Tibial nerve (tissue), 4 donors: ENCODE data around the gene CSPG4. TPM values are rescaled to one million over a fixed set of nuclear protein-coding genes. Genes with fewer than 3 reads are reported as not detected.
"Not testable (repeated sequence)": the region's sequence is repeated elsewhere in the genome, so short reads cannot be mapped to it uniquely, and the experiment has no call there.

ENCODE experiments used
- DNase-seq, 2 donors: peaks; one replicate each; pipeline ENCODE4 v3.0.0-alpha.2; 2019; ENCODE audit warnings: low spot score in 2 of 2
- H3K27ac ChIP-seq, 4 donors: fragments of 200-600 bp; sonication (generic) in 3 of 4; one replicate each; pipeline ENCODE4 v1.5.1; 2017 to 2019; ENCODE audit warnings: mild to moderate bottlenecking in 1 of 4
- H3K27me3 ChIP-seq, 2 donors: fragments of 200-600 bp; sonication (generic) in 1 of 2; one replicate each; pipeline versions ENCODE4 v1.5.1 to v1.6.0; 2017 to 2019
- H3K36me3 ChIP-seq, 3 donors: fragments of 200-600 bp; sonication (generic); one replicate each; pipeline ENCODE4 v1.5.1; 2018 to 2019
- H3K4me1 ChIP-seq, 4 donors: fragments of 200-600 bp; sonication (generic) in 3 of 4; one replicate each; pipeline ENCODE4 v1.5.1; 2017 to 2019
- H3K4me3 ChIP-seq, 4 donors: fragments of 200-600 bp; sonication (generic) in 3 of 4; one replicate each; pipeline ENCODE4 v1.5.1; 2017 to 2019; ENCODE audit warnings: mild to moderate bottlenecking in 1 of 4, moderate library complexity in 1 of 4
- H3K9me3 ChIP-seq, 4 donors: fragments of 200-600 bp; sonication (generic) in 3 of 4; one replicate each; pipeline ENCODE4 v1.5.1; 2017 to 2019
- EP300 ChIP-seq, 2 donors: sonication (generic); formaldehyde crosslinking; IDR thresholded peaks; one replicate each; pipeline ENCODE4 v1.6.1; 2017; ENCODE audit warnings: antibody characterized with exemption in 2 of 2, mild to moderate bottlenecking in 1 of 2
- POLR2A ChIP-seq, 2 donors: fragments of 450-650 bp; IDR thresholded peaks; one replicate each; pipeline ENCODE4 v1.6.1; 2017; ENCODE audit warnings: antibody characterized with exemption in 2 of 2, mild to moderate bottlenecking in 2 of 2, moderate library complexity in 2 of 2
- WGBS, 2 donors: methylation state at CpG; one replicate each; pipeline ENCODE4 v1.1.5; 2018; 5-methylcytosine and 5-hydroxymethylcytosine counted together
- total RNA-seq, 4 donors: library from RNA; depleted of rRNA; stranded (reverse); fragments of >200 nt; gene quantifications; one replicate each; pipeline ENCODE4 v1.1.0, GENCODE V29; 2016
- TF ChIP-seq, protein P1 (sequence below), 5 experiments: fragments of 200-600 bp in 3 of 5; fragments of 450-650 bp in 2 of 5; sonication (generic) in 3 of 5; IDR thresholded peaks; one replicate each; pipeline ENCODE4 v1.5.1; 2016 to 2019; ENCODE audit warnings: antibody characterized with exemption in 5 of 5, mild to moderate bottlenecking in 3 of 5, moderate library complexity in 2 of 5

The CSPG4 gene
- total RNA-seq, 4 donors from 2014 or later = 100 to 132 (median 115) TPM

DNA sequence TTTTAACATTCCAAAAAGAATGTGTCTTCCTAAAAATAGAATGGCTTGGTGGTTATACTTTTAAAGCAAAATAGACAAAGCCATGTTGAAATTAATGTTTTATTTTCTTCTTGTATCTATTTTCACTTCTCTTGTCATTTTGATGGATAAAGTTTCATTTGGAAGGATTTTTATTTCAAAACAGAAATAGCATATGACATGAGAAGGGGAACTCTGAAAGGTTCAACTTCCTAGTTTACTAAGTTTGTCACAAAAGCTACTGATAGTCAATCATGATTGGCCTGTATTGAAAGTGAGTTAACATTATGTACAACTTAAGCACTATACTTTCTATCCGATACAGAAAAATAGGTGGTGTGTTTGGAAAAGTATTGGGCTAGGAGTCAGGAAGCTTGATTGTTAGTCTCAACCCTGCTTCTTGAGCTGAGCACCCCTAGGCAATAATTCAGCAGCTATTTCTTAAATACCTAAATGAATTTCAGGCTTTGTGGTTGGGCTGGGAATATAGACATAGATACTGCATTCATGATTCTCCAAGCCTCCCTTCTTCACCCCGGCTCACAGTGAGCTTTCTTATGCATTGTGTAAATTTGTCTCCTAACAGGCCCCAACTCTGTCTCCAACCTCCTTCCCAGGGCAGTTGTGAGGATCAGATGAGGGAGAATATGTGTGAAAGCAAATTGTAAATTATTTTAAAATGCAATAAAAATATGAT lies 46.9 kb upstream of the CSPG4 start:
- WGBS, 2 donors = 49 to 60% methylated on average over 2 of the region's 2 CpGs
- Histone ChIP-seq H3K27me3 (no peaks in the 10 kb centered on the region), H3K4me1 (peaks cover 0 to 15% (median 5%) of the 10 kb centered on the region in 4 donors), H3K9me3 (no peaks in the 10 kb centered on the region), H3K27ac (peak overlapping the region in 1 of 4 donors; percentile 85), H3K4me3 (no peak overlapping the region), H3K36me3 (no peaks in the 10 kb centered on the region)
- TF ChIP-seq EP300 (IDR thresholded peaks at IDR 0.05) (no peak), POLR2A (IDR thresholded peaks at IDR 0.05) (no peak)
- TF ChIP-seq, protein P1, sequence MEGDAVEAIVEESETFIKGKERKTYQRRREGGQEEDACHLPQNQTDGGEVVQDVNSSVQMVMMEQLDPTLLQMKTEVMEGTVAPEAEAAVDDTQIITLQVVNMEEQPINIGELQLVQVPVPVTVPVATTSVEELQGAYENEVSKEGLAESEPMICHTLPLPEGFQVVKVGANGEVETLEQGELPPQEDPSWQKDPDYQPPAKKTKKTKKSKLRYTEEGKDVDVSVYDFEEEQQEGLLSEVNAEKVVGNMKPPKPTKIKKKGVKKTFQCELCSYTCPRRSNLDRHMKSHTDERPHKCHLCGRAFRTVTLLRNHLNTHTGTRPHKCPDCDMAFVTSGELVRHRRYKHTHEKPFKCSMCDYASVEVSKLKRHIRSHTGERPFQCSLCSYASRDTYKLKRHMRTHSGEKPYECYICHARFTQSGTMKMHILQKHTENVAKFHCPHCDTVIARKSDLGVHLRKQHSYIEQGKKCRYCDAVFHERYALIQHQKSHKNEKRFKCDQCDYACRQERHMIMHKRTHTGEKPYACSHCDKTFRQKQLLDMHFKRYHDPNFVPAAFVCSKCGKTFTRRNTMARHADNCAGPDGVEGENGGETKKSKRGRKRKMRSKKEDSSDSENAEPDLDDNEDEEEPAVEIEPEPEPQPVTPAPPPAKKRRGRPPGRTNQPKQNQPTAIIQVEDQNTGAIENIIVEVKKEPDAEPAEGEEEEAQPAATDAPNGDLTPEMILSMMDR (IDR thresholded peaks at IDR 0.05) = no peak
- no peak for DNase-seq

GRCh38 chr15:75758071-75758872 lies 45.6 kb upstream of the CSPG4 start:
- Histone ChIP-seq H3K4me1 (peaks cover 0 to 15% (median 5%) of the 10 kb centered on the region in 4 donors), H3K9me3 (no peaks in the 10 kb centered on the region), H3K27me3 (no peaks in the 10 kb centered on the region), H3K4me3 (peak overlapping the region; percentile 28 to 57 (median 50)), H3K36me3 (no peaks in the 10 kb centered on the region), H3K27ac (peak overlapping the region; percentile 52 to 85 (median 83))
- TF ChIP-seq, protein P1 (IDR thresholded peaks at IDR 0.05) = peak; percentile 17 to 47 (median 27)
- TF ChIP-seq POLR2A (IDR thresholded peaks at IDR 0.05) (peak in 1 of 2 donors; percentile 23), EP300 (IDR thresholded peaks at IDR 0.05) (peak; percentile 39 to 64)
- peak; percentile 75 to 82 for DNase-seq
- 2 to 3% methylated on average over 31 to 34 of the region's 35 CpGs for WGBS, 2 donors

GRCh38 chr15:75754871-75755270 lies 42.2 kb upstream of the CSPG4 start:
- H3K9me3 ChIP-seq, DNase-seq, H3K27ac ChIP-seq, H3K27me3 ChIP-seq, H3K4me3 ChIP-seq, H3K36me3 ChIP-seq: not testable (repeated sequence)
- H3K4me1 ChIP-seq = peaks cover 0 to 15% (median 5%) of the 10 kb centered on the region in 4 donors
- 74 to 85% methylated on average over 4 to 5 of the region's 5 CpGs for WGBS, 2 donors

GRCh38 chr15:75753145-75753544 lies 40.5 kb upstream of the CSPG4 start:
- Histone ChIP-seq H3K27ac (no peak overlapping the region), H3K4me3 (no peak overlapping the region), H3K27me3 (no peaks in the 10 kb centered on the region), H3K4me1 (no peaks in the 10 kb centered on the region), H3K9me3 (no peaks in the 10 kb centered on the region), H3K36me3 (no peaks in the 10 kb centered on the region)
- WGBS, 2 donors = 71 to 73% methylated on average over 8 of the region's 8 CpGs
- TF ChIP-seq, protein P1 (IDR thresholded peaks at IDR 0.05) = no peak
- no peak for TF ChIP-seq POLR2A (IDR thresholded peaks at IDR 0.05)
- TF ChIP-seq EP300 (IDR thresholded peaks at IDR 0.05) = no peak
- DNase-seq = no peak

GRCh38 chr15:75751891-75752290 lies 39.2 kb upstream of the CSPG4 start:
- no peak for TF ChIP-seq EP300 (IDR thresholded peaks at IDR 0.05)
- TF ChIP-seq, protein P1 (IDR thresholded peaks at IDR 0.05) = no peak
- no peak for DNase-seq
- no peaks in the 10 kb centered on the region for H3K4me1 ChIP-seq
- H3K36me3 ChIP-seq = no peaks in the 10 kb centered on the region
- no peaks in the 10 kb centered on the region for H3K9me3 ChIP-seq
- no peaks in the 10 kb centered on the region for H3K27me3 ChIP-seq
- WGBS, 2 donors = 75 to 89% methylated on average over 3 to 4 of the region's 4 CpGs
- no peak overlapping the region for H3K4me3 ChIP-seq
- H3K27ac ChIP-seq = no peak overlapping the region
